Natural killer cell (primary cell): ENCODE data around the gene POU3F1. TPM values are rescaled to one million over a fixed set of nuclear protein-coding genes. Genes with fewer than 3 reads are reported as not detected.

ENCODE experiments used
- ATAC-seq, 3 donors: fragments of 150-1000 bp in 2 of 3; fragments of 200-7000 bp in 1 of 3; cut with Tn5 transposase; 1 replicate in 1 of 3; 2 replicates in 2 of 3; pipeline ENCODE4 v1.10.0; 2021; ENCODE audit warnings: mild to moderate bottlenecking in 2 of 3, moderate library complexity in 2 of 3
- DNase-seq, 2 donors: peaks; one replicate each; pipeline versions ENCODE4 v3.0.0 to v3.0.0-alpha.2; 2013 to 2021; ENCODE audit warnings: mixed read lengths in 1 of 2
- H3K27ac ChIP-seq: one replicate; pipeline ENCODE4 v1.5.1; 2013; ENCODE audit warnings: mild to moderate bottlenecking, low read length
- H3K27me3 ChIP-seq: one replicate; pipeline ENCODE4 v1.6.1; 2013; ENCODE audit warnings: low read length; ENCODE audit not compliant: control insufficient read depth, insufficient read depth
- H3K36me3 ChIP-seq: one replicate; pipeline ENCODE4 v1.6.1; 2013; ENCODE audit warnings: low read length; ENCODE audit not compliant: control insufficient read depth, insufficient read depth
- H3K4me1 ChIP-seq: one replicate; pipeline ENCODE4 v1.6.1; 2013; ENCODE audit warnings: low read length; ENCODE audit not compliant: control insufficient read depth, insufficient read depth
- H3K4me3 ChIP-seq: one replicate; pipeline ENCODE4 v1.5.1; 2013; ENCODE audit warnings: low read length
- H3K9me3 ChIP-seq: one replicate; pipeline ENCODE4 v1.6.1; 2013; ENCODE audit warnings: low read length; ENCODE audit not compliant: control insufficient read depth, insufficient read depth
- H3K27ac Mint-ChIP-seq, 2 donors: one replicate each; pipeline ENCODE4 v1.8.0; 2022; ENCODE audit warnings: mild to moderate bottlenecking in 2 of 2, mixed read lengths in 2 of 2, moderate library complexity in 1 of 2
- H3K27me3 Mint-ChIP-seq, 2 donors: one replicate each; pipeline ENCODE4 v1.8.0; 2022; ENCODE audit warnings: low read depth in 2 of 2, mixed read lengths in 2 of 2
- H3K36me3 Mint-ChIP-seq: one replicate; pipeline ENCODE4 v1.8.0; 2022; ENCODE audit warnings: mixed read lengths
- H3K4me1 Mint-ChIP-seq, 2 donors: one replicate each; pipeline ENCODE4 v1.8.0; 2022; ENCODE audit warnings: mixed read lengths in 2 of 2
- H3K4me3 Mint-ChIP-seq: one replicate; pipeline ENCODE4 v1.8.0; 2022; ENCODE audit warnings: mild to moderate bottlenecking, moderate library complexity, mixed read lengths
- H3K9me3 Mint-ChIP-seq, 2 donors: one replicate each; pipeline ENCODE4 v1.8.0; 2022; ENCODE audit warnings: mixed read lengths in 2 of 2
- WGBS: methylation state at CpG from one replicate; pipeline ENCODE4 v1.1.7; 2013; ENCODE audit warnings: missing lambda C conversion rate; ENCODE audit not compliant: insufficient coverage; 5-methylcytosine and 5-hydroxymethylcytosine counted together
- intact Hi-C: fragments of 100-400 bp; cut with micrococcal nuclease; formaldehyde crosslinking; loops from one replicate; pipeline ENCODE4 v1.14.2; 2022
- total RNA-seq, 4 donors: library from RNA; stranded (reverse); fragments of 120-200 nt in 1 of 4; gene quantifications; one replicate each; pipeline versions ENCODE4 v1.2.3 to v1.2.4, GENCODE V29; 2013 to 2022
- TF ChIP-seq, protein P1 (sequence below): fragments of 200-600 bp; IDR thresholded peaks from one replicate; pipeline ENCODE4 v1.8.0; 2022; ENCODE audit warnings: antibody characterized with exemption

POU3F1 gene
- total RNA-seq, 3 donors from 2014 or later (not counting 1 experiment from before 2014, with no cell fraction given): 0.12 to 0.15 TPM; not detected in 1

DNA sequence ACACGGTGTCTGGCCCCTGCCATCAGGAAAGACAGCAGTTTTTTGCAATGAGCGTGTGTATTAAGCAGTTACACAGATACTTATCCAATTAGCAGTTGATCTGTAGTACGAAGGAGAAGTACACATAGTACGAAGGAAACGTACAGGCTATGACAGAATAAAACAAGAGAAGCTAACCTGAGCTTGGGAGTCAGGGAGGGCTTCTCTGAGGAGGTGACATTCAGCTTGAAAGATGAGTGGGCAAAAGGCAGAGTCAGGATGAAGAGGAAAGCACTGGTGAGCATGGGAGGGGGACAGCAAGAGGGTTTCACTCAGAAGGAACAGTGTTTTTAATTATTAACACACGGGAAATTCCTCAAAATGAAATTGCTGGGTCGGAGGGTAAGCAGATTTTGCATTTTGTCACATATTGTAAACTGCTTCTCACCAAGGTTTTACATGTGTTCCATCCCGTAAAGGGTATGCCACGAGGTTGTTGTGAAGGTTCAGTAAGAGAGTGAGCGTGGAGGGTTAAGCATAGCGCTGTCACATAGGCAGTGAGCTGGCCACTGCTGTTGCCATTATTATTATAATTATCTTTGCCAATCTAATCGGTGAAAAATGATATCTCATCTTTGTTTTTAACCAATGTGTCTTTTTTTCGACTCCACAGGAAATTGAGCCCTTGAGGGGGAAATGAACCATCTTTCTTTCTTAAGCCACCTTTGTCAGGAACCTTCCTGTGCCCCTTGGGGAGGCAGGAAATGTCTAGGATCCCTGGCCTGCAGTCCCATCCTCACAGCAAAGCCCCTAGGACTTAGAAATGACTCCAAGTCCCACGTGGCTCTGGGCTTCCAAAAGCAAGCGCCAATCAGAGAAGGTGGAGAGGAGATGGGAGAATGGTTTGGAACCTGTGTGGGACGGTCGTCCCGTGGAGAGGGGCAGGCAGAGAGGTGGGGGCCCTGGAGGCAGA is 47.3 kb upstream of the POU3F1 start:
- H3K9me3 ChIP-seq: no peaks in the 10 kb centered on the region
- H3K4me1 ChIP-seq: no peaks in the 10 kb centered on the region
- Mint-ChIP-seq H3K36me3 (no peaks in the 10 kb centered on the region), H3K4me3 (no peak overlapping the region), H3K9me3 (no peaks in the 10 kb centered on the region), H3K27ac (no peak overlapping the region), H3K4me1 (no peaks in the 10 kb centered on the region), H3K27me3 (peaks cover 39 to 40% of the 10 kb centered on the region in 2 donors)
- no peak overlapping the region for H3K4me3 ChIP-seq
- no peaks in the 10 kb centered on the region for H3K36me3 ChIP-seq
- no peak for DNase-seq
- WGBS: 55% methylated on average over 17 of the region's 18 CpGs
- intact Hi-C loops: no loop called here
- no peak overlapping the region for H3K27ac ChIP-seq
- H3K27me3 ChIP-seq: no peaks in the 10 kb centered on the region
- no peak for ATAC-seq
- TF ChIP-seq, protein P1, sequence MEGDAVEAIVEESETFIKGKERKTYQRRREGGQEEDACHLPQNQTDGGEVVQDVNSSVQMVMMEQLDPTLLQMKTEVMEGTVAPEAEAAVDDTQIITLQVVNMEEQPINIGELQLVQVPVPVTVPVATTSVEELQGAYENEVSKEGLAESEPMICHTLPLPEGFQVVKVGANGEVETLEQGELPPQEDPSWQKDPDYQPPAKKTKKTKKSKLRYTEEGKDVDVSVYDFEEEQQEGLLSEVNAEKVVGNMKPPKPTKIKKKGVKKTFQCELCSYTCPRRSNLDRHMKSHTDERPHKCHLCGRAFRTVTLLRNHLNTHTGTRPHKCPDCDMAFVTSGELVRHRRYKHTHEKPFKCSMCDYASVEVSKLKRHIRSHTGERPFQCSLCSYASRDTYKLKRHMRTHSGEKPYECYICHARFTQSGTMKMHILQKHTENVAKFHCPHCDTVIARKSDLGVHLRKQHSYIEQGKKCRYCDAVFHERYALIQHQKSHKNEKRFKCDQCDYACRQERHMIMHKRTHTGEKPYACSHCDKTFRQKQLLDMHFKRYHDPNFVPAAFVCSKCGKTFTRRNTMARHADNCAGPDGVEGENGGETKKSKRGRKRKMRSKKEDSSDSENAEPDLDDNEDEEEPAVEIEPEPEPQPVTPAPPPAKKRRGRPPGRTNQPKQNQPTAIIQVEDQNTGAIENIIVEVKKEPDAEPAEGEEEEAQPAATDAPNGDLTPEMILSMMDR: no peak

DNA sequence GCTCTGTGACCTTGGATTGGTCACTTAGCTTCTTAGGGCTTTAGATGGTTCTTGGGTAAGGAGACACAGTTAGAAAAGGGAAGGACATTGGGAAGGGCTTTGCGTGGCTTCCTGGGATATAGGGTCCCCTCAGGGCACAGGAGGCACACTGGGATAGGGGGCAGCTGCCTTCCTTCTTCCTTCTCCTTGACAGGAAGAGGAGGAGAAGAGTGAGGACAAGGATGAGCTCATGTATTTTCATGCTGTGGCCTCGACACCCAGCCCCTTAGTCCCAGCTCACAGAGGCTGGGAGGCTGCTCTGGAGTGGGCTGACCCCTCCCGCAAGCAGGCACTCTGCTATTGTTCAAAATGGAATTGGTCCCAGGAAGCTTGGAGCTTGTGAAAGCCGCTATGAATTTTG is 45.7 kb upstream of the POU3F1 start:
- Mint-ChIP-seq H3K4me3 (no peak overlapping the region), H3K27ac (no peak overlapping the region), H3K9me3 (no peaks in the 10 kb centered on the region), H3K27me3 (peaks cover 40 to 43% of the 10 kb centered on the region in 2 donors), H3K4me1 (no peaks in the 10 kb centered on the region), H3K36me3 (no peaks in the 10 kb centered on the region)
- DNase-seq (no peak), ATAC-seq (no peak)
- H3K4me3 ChIP-seq: no peak overlapping the region
- H3K9me3 ChIP-seq: no peaks in the 10 kb centered on the region
- no peak overlapping the region for H3K27ac ChIP-seq
- WGBS: 66% methylated on average over 4 of the region's 4 CpGs
- H3K4me1 ChIP-seq: no peaks in the 10 kb centered on the region
- no peaks in the 10 kb centered on the region for H3K36me3 ChIP-seq
- H3K27me3 ChIP-seq: no peaks in the 10 kb centered on the region
- TF ChIP-seq, protein P1: no peak
- intact Hi-C loops: no loop called here

DNA sequence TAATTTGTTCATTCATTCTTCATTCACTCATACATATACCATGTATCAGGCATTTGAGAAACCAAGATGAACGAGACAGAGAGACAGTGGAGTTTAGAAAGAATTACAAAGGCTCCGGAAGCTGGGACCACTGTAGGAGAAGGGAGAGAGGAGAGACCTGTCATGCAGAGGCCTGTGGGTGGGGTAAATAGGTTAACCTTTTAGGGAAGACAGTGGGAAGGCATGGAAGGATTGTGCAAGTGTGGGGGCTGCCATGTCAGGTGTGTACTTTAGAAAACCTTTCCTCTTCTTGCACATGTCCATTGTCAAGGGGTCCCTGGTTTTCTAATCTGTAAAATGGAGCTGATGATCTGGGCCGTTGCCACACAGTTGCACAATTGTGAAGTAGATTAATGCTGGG is 44.2 kb upstream of the POU3F1 start:
- no peaks in the 10 kb centered on the region for H3K36me3 Mint-ChIP-seq
- intact Hi-C loops: no loop called here
- H3K27ac Mint-ChIP-seq: no peak overlapping the region
- DNase-seq: no peak
- Histone ChIP-seq H3K9me3 (no peaks in the 10 kb centered on the region), H3K27ac (no peak overlapping the region), H3K27me3 (no peaks in the 10 kb centered on the region), H3K36me3 (no peaks in the 10 kb centered on the region), H3K4me1 (no peaks in the 10 kb centered on the region), H3K4me3 (no peak overlapping the region)
- no peak for ATAC-seq
- H3K27me3 Mint-ChIP-seq: peaks cover 39 to 40% of the 10 kb centered on the region in 2 donors
- no peak overlapping the region for H3K4me3 Mint-ChIP-seq
- no peaks in the 10 kb centered on the region for H3K4me1 Mint-ChIP-seq
- TF ChIP-seq, protein P1: no peak
- WGBS: 87% methylated on average over 3 of the region's 3 CpGs
- no peaks in the 10 kb centered on the region for H3K9me3 Mint-ChIP-seq
